Measurements from ENCODE around the gene NME9.
A peak's percentile ranks its signal among the peaks of the same experiment; 100 is the strongest.
"Not testable (repeated sequence)": the region's sequence is repeated elsewhere in the genome, so short reads cannot be mapped to it uniquely, and the experiment has no call there.

The NME9 gene, protein sequence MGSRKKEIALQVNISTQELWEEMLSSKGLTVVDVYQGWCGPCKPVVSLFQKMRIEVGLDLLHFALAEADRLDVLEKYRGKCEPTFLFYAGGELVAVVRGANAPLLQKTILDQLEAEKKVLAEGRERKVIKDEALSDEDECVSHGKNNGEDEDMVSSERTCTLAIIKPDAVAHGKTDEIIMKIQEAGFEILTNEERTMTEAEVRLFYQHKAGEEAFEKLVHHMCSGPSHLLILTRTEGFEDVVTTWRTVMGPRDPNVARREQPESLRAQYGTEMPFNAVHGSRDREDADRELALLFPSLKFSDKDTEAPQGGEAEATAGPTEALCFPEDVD

DNA sequence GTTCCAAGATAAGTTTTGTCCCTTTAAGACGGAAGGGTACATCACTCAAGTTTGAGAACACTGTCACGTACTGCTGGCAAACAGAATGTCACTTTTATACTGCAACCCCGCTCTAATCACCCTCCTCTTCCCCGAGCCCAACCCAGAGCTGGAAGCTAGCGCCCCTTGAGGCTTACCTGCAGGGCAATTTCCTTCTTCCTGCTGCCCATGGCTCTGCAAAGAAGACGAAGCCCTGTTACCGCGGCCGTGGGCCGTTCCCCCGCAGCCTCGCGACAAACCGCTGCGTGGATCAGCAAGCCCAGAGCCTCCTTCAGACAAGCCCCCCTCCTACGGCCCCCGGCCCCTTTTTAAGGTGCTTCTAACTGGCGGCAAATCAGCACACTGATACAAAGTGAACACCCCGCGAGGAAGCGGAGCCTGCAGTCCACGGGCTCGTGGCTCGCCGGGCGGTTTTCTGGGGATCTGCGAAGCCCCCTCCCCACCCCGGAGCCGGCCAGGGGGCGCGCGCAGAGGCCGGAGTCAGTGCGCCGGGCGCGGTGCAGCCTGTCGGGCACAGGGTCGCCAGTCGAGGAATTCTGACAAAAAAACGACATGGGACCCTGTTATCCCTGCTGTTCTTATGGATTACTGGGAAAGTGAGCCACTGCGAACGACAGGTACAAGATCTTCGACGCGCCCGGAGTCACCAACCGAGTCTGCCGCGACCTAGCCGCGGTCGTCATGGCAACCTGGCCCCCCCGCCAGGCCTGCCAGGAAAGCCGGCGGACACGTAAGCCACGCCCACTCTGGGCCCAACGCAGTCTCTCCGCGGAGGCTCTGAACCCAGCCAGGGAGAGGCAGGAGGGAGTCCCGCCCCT, at the start of gene NME9:
Gene NME9 (minus strand): TSS at position 725 of the 857 bp plus-strand sequence. CDS start 516 bp downstream, at position 209.
- DNase-seq, result peak; percentile 94

DNA sequence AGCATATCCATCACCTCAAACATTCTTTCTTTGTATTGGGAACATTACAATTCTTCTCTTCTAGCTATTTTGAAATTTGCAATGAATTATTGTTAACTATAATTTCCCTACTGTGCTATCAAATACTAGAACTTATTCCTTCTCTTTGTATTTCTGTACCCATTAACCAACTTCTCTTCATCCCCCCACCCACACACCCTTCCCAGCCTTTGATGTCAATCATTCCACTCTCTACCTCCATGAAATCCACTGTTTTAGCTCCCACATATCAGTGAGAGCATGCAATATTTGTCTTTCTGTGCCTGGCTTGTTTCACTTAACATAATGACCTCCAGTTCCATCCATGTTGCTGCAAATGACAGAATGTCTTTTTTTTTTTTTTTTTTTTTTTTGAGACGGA, 49.3 kb upstream of the NME9 start:
- DNase-seq, result no peak

DNA sequence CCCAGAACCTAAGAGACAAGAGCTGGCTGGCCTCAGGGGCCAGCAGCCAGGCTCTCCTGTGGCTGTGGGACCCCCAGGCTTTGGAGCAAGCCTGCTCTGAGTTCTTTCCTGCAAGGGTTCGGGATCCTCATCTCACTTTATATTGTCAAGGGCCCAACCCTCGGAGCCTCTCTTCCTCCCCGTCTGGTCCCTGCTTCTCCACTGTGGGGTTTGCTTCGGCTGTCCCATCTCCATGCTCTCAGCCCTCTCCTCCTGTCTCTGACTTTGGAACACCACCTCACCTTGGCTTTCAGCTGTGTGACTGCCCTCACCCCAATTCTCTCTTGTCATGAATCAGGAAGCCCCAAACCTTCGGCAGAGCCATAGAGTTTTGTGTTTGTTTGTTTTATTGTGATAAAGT, 48.7 kb upstream of the NME9 start:
- DNase-seq, result no peak

DNA sequence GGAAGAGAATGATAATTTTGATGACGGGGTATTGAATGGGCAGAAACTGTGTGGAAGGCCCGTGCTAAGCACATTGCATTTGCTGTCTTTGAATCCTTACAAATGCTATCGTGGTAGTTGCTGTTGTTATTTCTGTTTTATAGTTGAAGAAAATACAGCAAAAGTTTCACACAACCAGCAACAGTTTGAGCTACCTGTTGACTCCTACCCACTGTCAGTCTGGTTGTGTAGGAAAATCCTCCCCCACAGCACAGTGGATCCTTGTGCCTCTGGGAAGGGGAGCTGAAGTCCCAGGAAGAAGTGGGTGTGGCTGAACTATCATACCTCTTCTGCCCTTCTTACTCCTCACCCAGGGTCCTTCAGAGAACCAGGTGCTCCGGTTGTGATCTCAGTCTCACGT, 48.2 kb upstream of the NME9 start:
- DNase-seq, result no peak

DNA sequence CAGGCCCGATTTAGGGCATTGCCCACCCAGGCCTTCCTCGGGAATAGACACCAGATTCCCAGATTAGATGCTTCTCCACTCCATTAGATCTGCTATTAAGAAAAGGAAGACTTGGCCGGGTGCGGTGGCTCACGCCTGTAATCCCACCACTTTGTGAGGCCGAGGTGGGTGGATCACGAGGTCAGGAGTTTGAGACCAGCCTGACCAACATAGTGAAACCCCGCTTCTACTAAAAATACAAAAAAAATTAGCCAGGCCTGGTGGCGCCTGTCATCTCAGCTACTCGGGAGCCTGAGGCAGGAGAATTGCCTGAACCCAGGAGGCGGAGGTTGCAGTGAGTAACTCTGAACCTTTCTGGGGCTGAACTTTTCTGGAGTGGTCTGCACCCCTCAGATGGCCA, 47.6 kb upstream of the NME9 start:
- not testable (repeated sequence) for DNase-seq

DNA sequence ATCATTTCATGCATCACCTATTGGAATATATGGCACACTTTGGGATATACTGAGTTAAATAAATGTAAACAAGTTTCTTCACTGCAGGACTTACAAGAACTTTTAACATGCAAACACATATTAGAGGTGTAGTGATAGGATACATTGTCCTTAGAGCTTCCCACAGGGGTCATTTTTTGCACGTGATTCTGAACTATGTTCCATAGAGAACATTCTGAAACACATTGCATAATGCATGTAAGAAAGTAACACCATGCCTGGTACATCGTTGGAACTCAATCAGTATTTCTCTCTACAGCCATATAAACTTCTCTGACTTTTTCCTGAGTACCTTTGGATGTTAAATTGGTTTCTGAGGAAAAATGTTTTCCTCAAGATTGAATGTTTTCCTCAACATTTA, 47.0 kb upstream of the NME9 start:
- no peak for DNase-seq

DNA sequence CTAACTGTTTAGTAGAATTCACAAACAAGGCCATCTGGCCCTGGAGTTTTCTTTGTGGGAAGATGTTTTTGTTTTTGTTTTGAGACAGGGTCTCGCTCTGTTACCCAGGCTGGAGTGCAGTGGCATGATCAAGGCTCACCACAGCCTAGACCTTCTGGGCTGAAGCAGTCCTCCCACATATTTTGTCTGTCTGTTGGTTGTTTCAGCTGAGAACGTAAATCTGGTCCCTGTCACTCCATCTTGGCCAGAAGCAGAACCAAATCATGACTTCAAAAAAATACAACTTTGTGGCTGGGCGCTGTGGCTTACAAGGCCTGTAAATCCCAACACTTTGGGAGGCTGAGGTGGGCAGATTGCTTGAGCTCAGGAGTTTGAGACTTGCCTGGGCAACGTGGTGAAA, 45.8 kb upstream of the NME9 start:
- no peak for DNase-seq

DNA sequence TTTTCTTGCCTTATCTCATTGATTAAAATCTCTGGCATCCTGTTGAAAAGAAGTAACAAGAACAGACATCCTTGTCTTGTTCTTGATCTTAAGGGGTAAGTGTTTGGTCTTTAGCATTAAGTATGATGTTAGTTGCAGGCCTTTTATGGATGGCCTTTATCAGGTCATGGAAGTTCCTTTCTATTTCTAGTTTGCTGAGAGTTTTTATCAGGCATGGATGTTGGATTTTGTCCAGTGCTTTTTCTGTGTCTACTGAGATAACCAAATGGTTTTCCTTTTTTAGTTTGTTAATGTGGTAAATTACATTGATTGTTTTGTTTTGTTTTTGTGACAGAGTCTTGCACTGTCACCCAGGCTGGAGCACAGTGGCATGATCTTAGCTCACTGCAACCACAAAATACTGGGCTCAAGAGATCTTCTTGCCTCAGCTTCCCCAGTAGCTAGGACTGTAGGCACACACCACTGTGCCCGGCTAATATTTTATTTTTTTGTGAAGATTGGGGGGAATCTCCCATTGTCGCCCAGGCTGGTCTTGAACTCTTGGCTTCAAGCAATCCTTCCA, 45.0 kb upstream of the NME9 start:
- DNase-seq, result no peak

DNA sequence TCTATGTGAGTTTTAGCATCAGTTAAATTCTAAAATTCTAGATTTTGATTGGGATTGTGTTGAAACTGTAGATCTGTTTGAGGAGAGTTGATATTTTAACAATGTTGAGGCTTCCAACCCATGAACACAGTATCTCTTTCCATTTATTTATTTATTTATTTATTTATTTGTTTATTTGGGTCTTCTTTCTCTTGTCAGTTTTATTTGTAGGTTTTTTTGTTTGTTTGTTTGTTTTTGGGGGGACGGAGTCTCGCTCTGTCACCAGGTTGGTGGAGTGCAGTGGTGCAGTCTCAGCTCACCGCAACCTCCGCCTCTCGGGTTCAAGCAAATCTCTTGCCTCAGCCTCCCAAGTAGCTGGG, 44.1 kb upstream of the NME9 start:
- no peak for DNase-seq

DNA sequence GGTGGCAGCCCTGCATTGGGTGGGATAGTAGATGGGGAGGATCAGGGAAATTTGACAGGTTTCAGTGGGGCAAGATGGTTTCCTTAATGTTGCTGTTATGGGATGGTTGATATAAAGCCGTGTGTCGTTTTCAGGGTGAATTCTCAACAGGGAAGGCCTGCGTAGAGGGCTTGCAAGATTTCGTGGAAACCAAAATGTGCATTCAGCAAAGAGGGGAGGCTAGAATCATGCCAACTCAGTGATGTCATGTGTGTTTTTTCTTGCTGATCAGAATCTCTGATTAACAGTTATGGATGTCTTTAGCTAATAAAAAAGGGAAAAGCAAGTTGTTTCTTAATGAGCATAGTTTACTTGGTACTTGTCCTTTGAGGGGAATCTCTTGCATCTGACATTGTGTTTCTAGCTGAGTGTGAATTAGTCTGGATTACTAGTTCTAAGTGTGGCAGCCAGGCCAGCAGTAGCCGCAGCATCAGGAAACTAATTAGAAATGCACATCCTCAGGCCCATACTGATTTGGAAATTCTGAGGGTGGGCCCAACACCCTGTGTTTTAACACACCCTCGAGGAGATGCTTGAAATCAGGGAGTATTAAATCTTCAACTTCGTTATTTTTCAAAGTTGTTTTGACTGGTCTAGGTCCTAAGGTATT, 43.6 kb upstream of the NME9 start:
- no peak for DNase-seq

DNA sequence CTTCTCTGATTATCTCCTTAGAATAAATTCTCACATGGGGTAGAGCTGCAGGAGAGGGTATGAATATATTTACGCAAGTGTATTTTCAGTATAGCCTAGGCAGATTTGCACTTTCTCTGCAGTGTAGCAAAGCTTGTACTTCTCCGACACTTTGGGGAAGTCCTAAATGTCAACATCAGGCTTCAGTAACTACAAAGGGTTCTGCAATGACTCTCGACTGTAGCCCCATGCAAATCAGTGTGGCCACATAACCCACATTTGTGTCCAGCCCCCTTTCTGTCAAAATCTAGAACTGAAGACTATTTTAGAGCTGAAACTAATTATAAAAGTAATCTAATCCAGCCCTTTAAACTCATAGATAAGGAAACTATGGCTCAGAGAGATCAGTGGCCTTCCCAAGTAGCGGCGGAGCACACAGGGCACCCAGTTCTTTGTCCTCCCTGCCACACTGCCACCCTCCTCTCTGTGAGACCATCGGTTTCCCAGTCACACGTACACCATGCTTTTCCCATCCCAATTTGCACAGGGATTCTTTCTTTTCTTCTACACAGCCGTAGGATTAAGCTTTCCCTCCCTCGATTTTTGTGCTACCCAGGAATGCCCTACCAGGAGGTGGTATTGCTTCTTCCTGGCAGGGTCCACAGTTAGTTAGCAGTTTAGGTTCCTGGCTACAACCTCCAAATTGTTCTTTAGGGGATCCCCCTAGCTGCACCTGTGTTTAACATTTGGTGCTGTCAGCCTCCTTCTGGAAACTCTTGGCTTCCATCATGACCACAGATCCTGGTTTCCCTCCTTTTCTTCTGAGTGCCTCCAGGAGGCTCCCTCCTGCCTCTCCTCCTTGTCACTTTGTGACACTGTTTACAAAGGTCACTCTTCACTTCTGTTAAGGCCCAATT, 41.7 kb upstream of the NME9 start:
- peak; percentile 18 to 50 for DNase-seq

DNA sequence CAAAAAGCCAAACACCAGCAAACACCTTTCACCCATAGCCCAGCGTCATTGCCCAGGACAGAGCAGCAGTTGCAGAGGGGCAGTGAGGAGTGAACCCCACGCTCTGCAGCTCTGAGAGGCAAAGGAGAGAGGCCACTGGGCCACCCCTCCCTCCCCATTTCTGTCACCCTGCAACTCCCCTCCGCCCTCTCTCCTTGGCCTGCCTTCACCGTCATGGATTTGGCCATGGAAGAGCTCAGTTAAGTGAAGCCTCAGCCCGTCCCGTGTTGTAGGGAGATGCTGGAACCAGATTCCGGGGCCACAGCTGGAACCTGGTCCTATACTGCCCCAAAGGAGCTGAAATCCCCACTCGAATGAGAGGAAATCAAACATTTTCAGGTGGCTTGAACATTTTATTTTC, 40.7 kb upstream of the NME9 start:
- no peak for DNase-seq

DNA sequence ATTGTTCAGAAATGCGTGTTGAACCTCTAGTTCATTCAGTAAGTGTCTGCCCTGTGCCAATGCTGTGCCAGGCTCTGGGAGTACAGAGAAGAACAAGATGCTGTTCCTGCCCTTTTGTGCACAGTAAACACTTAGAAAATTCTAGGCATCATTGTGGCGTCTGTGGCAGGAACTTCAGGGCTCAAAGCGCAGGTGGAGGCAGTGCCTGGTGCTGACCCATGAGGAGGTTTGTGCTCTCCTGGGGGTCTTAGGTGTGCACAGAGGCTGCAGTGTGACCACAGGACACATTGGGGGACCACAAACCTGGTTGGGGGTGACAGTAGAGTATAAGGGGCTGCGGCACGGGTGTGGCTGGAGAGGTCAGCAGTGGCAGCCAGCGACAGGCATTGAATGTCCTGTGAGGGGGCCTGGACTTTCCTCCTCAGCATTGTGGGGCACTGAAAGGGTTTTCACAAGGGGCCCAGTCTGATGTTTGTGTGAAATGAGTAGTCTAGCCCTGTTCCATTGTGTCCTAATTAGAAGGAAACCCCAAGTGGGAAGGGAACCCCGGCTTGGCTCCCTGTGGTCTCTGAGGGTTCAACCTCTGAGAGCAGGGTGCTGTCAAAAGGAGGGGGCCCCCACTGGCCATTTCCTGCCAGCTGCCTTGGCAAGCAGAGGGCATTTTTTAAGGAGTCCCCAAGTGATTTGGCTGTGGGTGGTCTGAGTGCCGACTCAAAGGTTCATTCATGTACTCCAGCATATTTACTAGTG, 39.7 kb upstream of the NME9 start:
- DNase-seq, result no peak

DNA sequence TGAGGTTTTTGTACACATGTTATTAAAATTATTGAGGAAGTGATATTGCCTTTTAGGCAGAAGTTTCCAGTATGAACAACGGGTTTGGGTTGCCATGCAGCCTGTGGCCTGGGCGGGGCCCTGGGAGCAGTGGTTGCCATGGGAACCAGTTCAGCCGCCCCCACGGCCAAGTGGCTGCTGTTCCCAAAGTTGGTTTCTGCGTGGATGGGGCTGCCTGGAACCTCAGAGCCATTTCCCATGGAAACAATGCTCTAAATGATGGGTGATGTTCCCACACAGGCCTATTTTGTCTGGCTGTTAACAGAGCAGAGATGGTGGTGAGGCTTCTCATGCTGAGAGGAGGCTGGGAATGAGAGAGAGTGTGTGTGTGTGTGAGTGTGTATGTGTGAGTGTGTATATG, 38.3 kb upstream of the NME9 start:
- peak; percentile 18 to 68 for DNase-seq

DNA sequence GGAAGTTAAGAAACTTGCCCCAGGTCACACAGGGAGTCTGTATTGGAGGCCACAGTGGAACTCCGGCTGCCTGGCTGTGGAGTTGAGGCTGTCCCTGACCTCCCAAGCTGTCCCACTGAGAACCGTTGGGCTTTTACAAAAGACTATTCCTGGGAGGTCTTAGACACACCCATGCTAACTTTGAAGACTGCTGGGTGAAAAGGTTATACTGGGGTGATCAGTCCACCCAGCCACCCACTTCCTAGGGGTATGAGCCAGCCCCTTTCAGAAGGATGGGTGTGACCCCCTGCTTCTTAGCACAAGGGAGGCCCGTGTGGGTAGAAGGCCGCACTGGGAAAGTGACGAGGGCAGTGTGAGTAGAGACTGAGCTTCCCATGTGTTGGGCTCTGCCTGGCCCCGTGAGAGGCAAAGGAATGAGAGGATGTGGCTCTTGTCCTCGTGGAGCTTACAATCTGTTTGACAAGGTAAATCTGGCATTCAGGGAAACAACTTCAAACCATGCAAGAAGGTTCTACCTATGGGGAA, 37.7 kb upstream of the NME9 start:
- DNase-seq, result no peak

DNA sequence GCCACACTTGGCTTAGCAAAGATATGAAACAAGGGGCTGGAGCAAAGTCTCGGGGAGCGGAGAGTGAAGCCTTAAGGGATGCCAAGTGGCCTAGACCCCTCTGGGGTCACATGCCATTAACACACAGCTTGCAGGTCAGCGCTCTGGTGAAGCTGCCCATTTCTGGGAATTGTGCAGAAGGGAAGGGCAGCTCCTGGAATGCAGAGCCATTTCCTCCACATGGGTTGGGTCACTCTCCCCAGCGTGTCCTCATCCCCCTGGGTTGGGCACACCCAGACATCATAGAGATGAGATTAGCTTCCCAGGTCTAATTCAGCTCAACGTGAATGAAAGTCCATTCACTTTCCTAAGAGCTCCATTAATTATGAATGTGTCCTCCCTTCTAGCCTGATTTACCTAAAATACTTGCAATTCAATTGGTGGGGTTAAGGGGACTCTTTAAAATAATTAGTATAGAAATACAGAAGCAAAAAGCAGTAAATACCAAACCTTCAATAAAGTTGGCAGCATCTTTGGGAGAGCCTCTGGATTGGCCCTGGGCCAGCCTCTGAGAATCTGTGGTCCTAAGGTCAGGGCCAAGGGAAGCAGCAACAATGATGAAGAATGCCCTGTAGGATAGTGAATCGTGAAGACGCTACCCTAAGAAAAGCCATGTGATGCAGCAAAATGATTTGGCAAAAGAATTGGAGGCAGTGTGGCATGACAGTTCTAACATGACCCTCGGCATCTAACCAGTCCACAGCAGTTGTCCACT, 36.5 kb upstream of the NME9 start:
- DNase-seq, result no peak

DNA sequence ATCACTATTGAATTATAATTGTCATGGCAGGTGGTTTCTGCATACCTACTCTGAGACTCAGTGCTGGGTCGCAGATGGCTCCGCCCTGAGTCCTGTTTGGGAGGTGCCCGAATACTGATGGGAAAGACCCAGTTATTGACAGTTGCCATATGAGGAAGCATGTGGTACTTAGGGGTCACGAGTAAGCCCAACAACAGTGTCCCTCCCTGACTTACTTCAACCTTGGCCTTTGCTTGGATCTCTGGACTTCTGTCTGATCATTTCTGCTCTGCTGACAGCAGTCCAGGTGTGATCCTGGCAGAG, 35.6 kb upstream of the NME9 start:
- no peak for DNase-seq

DNA sequence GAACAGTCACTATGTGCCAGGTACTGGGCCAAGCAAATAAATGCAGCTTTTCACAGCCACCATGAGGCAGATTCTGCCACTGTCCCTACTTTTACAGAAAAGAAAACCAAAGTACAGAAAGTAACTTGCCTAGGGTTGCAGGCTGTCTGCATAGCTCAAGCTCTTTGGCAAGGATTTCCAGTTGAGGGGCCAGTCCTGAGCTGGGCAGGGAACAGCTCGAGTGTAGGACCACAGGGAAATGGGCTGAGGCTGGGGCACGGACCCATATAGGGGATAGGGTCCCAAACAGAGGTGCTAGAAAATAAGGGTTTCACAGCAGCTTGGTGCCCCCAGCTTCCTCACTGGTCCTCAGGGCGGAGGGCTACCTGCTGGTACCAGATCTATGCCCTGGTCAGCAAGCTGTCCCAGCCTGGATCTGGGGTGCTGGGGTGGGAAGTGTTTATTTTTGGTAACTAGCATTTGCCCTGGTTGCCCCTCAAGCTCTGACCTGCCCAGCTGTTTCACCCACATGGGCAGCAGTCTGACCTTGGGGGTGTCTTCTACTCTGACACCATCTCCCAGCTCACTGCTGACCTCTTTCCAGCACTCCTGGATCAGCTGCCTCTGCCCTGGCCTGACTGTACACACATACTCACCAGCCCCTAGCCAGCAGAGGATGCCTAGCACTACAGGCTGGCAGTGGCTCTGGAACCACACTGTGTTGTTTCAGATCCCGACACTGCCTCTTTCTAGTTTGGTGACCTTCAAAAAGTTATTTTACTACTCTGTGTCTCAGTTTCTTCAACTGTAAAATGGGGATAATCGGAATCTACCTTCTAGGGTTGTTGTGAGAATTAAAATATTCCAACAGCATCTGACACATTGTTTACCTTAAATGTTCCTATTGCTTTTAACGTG, 35.0 kb upstream of the NME9 start:
- no peak for DNase-seq

DNA sequence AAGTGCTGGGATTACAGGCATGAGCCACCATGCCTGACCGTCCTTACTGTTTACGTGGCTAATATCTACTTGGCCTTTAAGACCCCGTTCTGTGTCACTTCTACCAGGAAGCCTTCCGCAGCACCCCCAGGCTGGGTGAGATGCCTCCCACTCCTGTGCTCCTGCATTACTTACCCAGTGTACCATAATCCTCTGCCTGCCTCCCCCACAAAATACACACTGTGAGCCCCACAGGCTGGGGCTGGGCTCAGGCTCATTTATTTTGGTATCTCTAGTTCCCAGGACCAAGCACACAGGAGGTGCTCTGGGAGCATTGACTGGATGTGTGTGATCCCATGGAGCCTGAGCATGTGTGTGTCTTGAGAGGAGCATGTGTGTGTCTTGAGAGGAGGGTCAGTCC, 33.7 kb upstream of the NME9 start:
- no peak for DNase-seq

DNA sequence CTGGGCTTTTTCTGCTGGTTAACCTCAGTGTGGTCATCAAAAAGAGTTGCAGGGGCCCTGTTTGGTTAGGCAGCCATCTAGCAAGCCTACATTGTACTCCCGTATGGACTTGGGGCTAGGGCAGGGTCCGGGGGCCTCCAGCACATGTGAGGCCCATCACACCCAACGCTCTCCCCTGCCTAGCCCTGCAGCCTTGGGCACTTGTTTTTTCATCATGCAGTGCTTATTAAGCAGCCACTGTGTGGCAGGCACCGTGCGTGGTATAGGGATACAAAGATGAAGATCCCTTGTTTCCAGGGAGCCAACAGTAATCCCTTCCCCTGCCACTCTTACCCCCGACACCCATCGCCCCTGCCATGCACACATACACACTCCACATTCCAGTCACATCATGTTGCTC, 32.9 kb upstream of the NME9 start:
- no peak for DNase-seq
